A549 (cell line): Measurements from ENCODE around the gene TEN1. TPM values are rescaled to one million over a fixed set of nuclear protein-coding genes. Genes with fewer than 3 reads are reported as not detected.

Experiments
- ATAC-seq, 2 experiments: fragments of 200-7000 bp in 1 of 2; fragments of >200 bp in 1 of 2; cut with Nextera tagmentation in 1 of 2; cut with Tn5 transposase in 1 of 2; 3 replicates each; pipeline versions ENCODE4 v1.8.0 to v1.9.1; 2018 to 2020; ENCODE audit warnings: mild to moderate bottlenecking in 1 of 2, moderate library complexity in 1 of 2
- CTCF ChIA-PET: fragments of 300-600 bp; sonication (Branson Sonifier 250); formaldehyde crosslinking; extraction: SDS; loops from one replicate; lab custom pipeline; 2021; ENCODE audit warnings: antibody characterized with exemption, inconsistent platforms; lab: Yijun Ruan, JAX
- POLR2A ChIA-PET: fragments of 350-600 bp; formaldehyde crosslinking; extraction: SDS; loops from one replicate; lab custom pipeline; 2021; ENCODE audit warnings: antibody characterized with exemption, inconsistent platforms; lab: Yijun Ruan, JAX
- DNase-seq, 2 experiments: peaks; one replicate each; pipeline versions ENCODE4 v3.0.0 to v3.0.0-alpha.2; 2011 to 2016; ENCODE audit warnings: low read depth in 1 of 2, low spot score in 1 of 2
- FAIRE-seq: peaks from 2 replicates; lab custom pipeline; 2011; peaks lifted over from hg19 to GRCh38; lab: Jason Lieb, UNC
- H3K27ac ChIP-seq, 2 experiments: fragments of >200 bp; sonication (Bioruptor Twin); formaldehyde crosslinking; 3 replicates each; pipeline ENCODE4 v1.5.1; 2016 to 2017
- H3K4me1 ChIP-seq: fragments of >200 bp; sonication (Bioruptor Twin); formaldehyde crosslinking; 3 replicates; pipeline ENCODE4 v1.6.1; 2016
- H3K4me2 ChIP-seq: fragments of >200 bp; sonication (Bioruptor Twin); formaldehyde crosslinking; 3 replicates; pipeline ENCODE4 v1.6.1; 2016
- H3K4me3 ChIP-seq: fragments of >200 bp; sonication (Bioruptor Twin); formaldehyde crosslinking; 3 replicates; pipeline ENCODE4 v1.5.1; 2016
- H3K9me3 ChIP-seq: fragments of >200 bp; sonication (Bioruptor Twin); formaldehyde crosslinking; 3 replicates; pipeline ENCODE4 v1.6.1; 2016
- CEBPB ChIP-seq, 2 experiments: fragments of >200 bp in 1 of 2; sonication (Bioruptor Twin) in 1 of 2; formaldehyde crosslinking in 1 of 2; IDR thresholded peaks; 2 replicates each; pipeline ENCODE4 v1.6.1; 2012 to 2016
- CHD2 ChIP-seq: fragments of 150-350 bp; IDR thresholded peaks from 2 replicates; pipeline ENCODE4 v1.6.1; 2014; ENCODE audit warnings: low read length; ENCODE audit not compliant: partially characterized antibody
- CHD4 ChIP-seq: fragments of 200-600 bp; sonication (generic); IDR thresholded peaks from 2 replicates; pipeline ENCODE4 v1.6.1; 2016; ENCODE audit warnings: antibody characterized with exemption, mild to moderate bottlenecking, borderline replicate concordance
- EHF ChIP-seq: fragments of 250-450 bp; sonication (Bioruptor Pico); IDR thresholded peaks from 2 replicates; pipeline ENCODE4 v1.5.0; 2020; ENCODE audit warnings: mild to moderate bottlenecking
- ELK1 ChIP-seq: fragments of 150-350 bp; IDR thresholded peaks from 2 replicates; pipeline ENCODE4 v1.6.1; 2014; ENCODE audit warnings: low read depth, mild to moderate bottlenecking, low read length
- FOSB ChIP-seq: fragments of 250-450 bp; sonication (Bioruptor Pico); IDR thresholded peaks from 2 replicates; pipeline ENCODE4 v1.5.0; 2020; ENCODE audit warnings: mild to moderate bottlenecking, moderate library complexity
- FOXS1 ChIP-seq: fragments of 250-450 bp; sonication (Bioruptor Pico); IDR thresholded peaks from 2 replicates; pipeline ENCODE4 v1.5.0; 2020; ENCODE audit warnings: mild to moderate bottlenecking, moderate library complexity
- JUN ChIP-seq, 2 experiments: fragments of >200 bp; sonication (Bioruptor Twin); formaldehyde crosslinking; IDR thresholded peaks; 2 replicates in 1 of 2; 3 replicates in 1 of 2; pipeline ENCODE4 v1.6.1; 2016 to 2017
- MAX ChIP-seq: IDR thresholded peaks from 2 replicates; pipeline ENCODE4 v1.6.1; 2012
- MAZ ChIP-seq: fragments of 150-350 bp; IDR thresholded peaks from 2 replicates; pipeline ENCODE4 v1.6.1; 2014; ENCODE audit warnings: antibody characterized with exemption, low read depth, low read length, borderline replicate concordance
- MYC ChIP-seq: IDR thresholded peaks from 2 replicates; pipeline ENCODE4 v1.6.1; 2012; ENCODE audit warnings: mild to moderate bottlenecking, inconsistent platforms, low read length, improper control_type of control experiment, borderline replicate concordance
- NPAS2 ChIP-seq: fragments of 250-450 bp; sonication (Bioruptor Pico); IDR thresholded peaks from 2 replicates; pipeline ENCODE4 v1.8.0; 2022; ENCODE audit warnings: mild to moderate bottlenecking, moderate library complexity, borderline replicate concordance
- POLR2AphosphoS2 ChIP-seq: conservative IDR thresholded peaks from 2 replicates; pipeline ENCODE4 v1.6.1; 2012; ENCODE audit warnings: low read length, improper control_type of control experiment, inconsistent platforms
- RARB ChIP-seq: fragments of 250-450 bp; sonication (Bioruptor Pico); IDR thresholded peaks from 2 replicates; pipeline ENCODE4 v1.8.0; 2021; ENCODE audit warnings: mild to moderate bottlenecking, moderate library complexity
- RCOR1 ChIP-seq: fragments of 150-350 bp; IDR thresholded peaks from 2 replicates; pipeline ENCODE4 v1.6.1; 2014; ENCODE audit warnings: antibody characterized with exemption, low read length, low read depth
- ZC3H11A ChIP-seq: fragments of 450-650 bp; IDR thresholded peaks from 2 replicates; pipeline ENCODE4 v1.6.1; 2014; ENCODE audit warnings: antibody characterized with exemption, mild to moderate bottlenecking
- whole genome bisulfite sequencing: methylation state at CpG from one replicate; pipeline ENCODE4 v1.1.6; 2017; ENCODE audit errors: missing lambda C conversion rate; 5-methylcytosine and 5-hydroxymethylcytosine counted together
- polyA plus RNA-seq, 4 experiments: library from polyadenylated mRNA; depleted of rRNA in 3 of 4; stranded (reverse); fragments of >200 nt; fragmentation: RNase III in 1 of 4; extraction: RNeasy Plus Mini Kit Qiagen cat#74134 plus additional on column Dnase treatment in 1 of 4; gene quantifications; 2 replicates in 3 of 4; 3 replicates in 1 of 4; pipeline ENCODE4 v1.2.3, GENCODE V29; 2011 to 2017
- TF ChIP-seq, protein P1 (sequence below): fragments of 200-600 bp; sonication (generic); IDR thresholded peaks from 2 replicates; pipeline ENCODE4 v1.6.1; 2016; ENCODE audit warnings: antibody characterized with exemption, mild to moderate bottlenecking, moderate library complexity
- TF ChIP-seq, protein P2 (sequence below): fragments of 450-650 bp; IDR thresholded peaks from 2 replicates; pipeline ENCODE4 v1.6.1; 2014; ENCODE audit warnings: antibody characterized with exemption

The TEN1 gene
- polyA plus RNA-seq, 2 of the 4 experiments (the other 2 are of a cell fraction), result 11.8 to 15.7 TPM

- CTCF ChIA-PET, result interaction anchor here (0.6 to 24.2 kb wide), 9 partner anchors 8 to 1559 kb away, joined by 3 to 408 read pairs (median 5); partner anchors contain the start of gene MRPL38
- peaks cover 15% of the 10 kb centered on the region; the same call in 2 of the 3 replicates for H3K4me1 ChIP-seq
- H3K9me3 ChIP-seq, result no peaks in the 10 kb centered on the region
- TF ChIP-seq MAX (no peak), FOSB (CRISPR knock-in tag) (no peak), FOXS1 (CRISPR knock-in tag) (no peak), ELK1 (no peak), RARB (CRISPR knock-in tag) (no peak), JUN (IDR thresholded peaks at IDR 0.05) (no peak), CHD2 (no peak), MYC (no peak), RCOR1 (no peak)
- H3K4me3 ChIP-seq, result no peak overlapping the region
- POLR2A ChIA-PET, result no interaction called here
- DNase-seq (no peak), ATAC-seq (peak in 1 of 2 experiments; percentile 17; a peak in 3 of 6 replicates), FAIRE-seq (no peak)
- no peak overlapping the region for H3K4me2 ChIP-seq
- peak overlapping the region in 1 of 2 experiments; percentile 17; a peak in 1 of 6 replicates for H3K27ac ChIP-seq
- WGBS, result 69% methylated on average over 18 of the region's 18 CpGs
These were observed 17.9 kb downstream of the TEN1 start for GRCh38 chr17:75996665-75997590.

- 87% methylated on average over 9 of the region's 9 CpGs for whole genome bisulfite sequencing
- no peaks in the 10 kb centered on the region for H3K9me3 ChIP-seq
- no peak overlapping the region for H3K4me2 ChIP-seq
- TF ChIP-seq NPAS2 (no peak), EHF (CRISPR knock-in tag) (no peak), ZC3H11A (no peak), CHD2 (no peak), MAZ (no peak), CHD4 (no peak), POLR2AphosphoS2 (no peak), CEBPB (IDR thresholded peaks at IDR 0.05) (no peak)
- TF ChIP-seq, protein P1, sequence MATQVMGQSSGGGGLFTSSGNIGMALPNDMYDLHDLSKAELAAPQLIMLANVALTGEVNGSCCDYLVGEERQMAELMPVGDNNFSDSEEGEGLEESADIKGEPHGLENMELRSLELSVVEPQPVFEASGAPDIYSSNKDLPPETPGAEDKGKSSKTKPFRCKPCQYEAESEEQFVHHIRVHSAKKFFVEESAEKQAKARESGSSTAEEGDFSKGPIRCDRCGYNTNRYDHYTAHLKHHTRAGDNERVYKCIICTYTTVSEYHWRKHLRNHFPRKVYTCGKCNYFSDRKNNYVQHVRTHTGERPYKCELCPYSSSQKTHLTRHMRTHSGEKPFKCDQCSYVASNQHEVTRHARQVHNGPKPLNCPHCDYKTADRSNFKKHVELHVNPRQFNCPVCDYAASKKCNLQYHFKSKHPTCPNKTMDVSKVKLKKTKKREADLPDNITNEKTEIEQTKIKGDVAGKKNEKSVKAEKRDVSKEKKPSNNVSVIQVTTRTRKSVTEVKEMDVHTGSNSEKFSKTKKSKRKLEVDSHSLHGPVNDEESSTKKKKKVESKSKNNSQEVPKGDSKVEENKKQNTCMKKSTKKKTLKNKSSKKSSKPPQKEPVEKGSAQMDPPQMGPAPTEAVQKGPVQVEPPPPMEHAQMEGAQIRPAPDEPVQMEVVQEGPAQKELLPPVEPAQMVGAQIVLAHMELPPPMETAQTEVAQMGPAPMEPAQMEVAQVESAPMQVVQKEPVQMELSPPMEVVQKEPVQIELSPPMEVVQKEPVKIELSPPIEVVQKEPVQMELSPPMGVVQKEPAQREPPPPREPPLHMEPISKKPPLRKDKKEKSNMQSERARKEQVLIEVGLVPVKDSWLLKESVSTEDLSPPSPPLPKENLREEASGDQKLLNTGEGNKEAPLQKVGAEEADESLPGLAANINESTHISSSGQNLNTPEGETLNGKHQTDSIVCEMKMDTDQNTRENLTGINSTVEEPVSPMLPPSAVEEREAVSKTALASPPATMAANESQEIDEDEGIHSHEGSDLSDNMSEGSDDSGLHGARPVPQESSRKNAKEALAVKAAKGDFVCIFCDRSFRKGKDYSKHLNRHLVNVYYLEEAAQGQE, result no peak
- TF ChIP-seq, protein P2, sequence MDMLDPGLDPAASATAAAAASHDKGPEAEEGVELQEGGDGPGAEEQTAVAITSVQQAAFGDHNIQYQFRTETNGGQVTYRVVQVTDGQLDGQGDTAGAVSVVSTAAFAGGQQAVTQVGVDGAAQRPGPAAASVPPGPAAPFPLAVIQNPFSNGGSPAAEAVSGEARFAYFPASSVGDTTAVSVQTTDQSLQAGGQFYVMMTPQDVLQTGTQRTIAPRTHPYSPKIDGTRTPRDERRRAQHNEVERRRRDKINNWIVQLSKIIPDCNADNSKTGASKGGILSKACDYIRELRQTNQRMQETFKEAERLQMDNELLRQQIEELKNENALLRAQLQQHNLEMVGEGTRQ, result no peak
- TF ChIP-seq, all 56 proteins: peak for 0
- ChIA-PET POLR2A (no interaction called here), CTCF (interaction anchor here (0.6 to 24.2 kb wide), 10 partner anchors 9 to 1465 kb away, joined by 3 to 408 read pairs (median 4); partner anchors contain the start of genes EVPL, MRPL38 and TRIM65)
- Histone ChIP-seq H3K4me3 (no peak overlapping the region), H3K4me1 (peaks cover 15% of the 10 kb centered on the region; the same call in 2 of the 3 replicates), H3K27ac (no peak overlapping the region)
- DNase-seq (no peak), ATAC-seq (no peak), FAIRE-seq (no peak)
These were observed 19.3 kb downstream of the TEN1 start for GRCh38 chr17:75998327-75998795.
